ENCODE results near the gene DPF1.
A peak's percentile ranks its signal among the peaks of the same experiment; 100 is the strongest.

Gene DPF1

GRCh38 chr19:38204096-38204495 lies 19.9 kb downstream of the DPF1 start:
- no peak for DNase-seq
- peaks cover 11% of the 10 kb centered on the region for H3K27me3 Mint-ChIP-seq
- H3K27ac Mint-ChIP-seq = no peak overlapping the region
- H3K4me3 Mint-ChIP-seq = no peak overlapping the region
- H3K36me3 Mint-ChIP-seq (ENCODE audit: low read depth) = peaks cover 11% of the 10 kb centered on the region
- ATAC-seq = no peak
- no peaks in the 10 kb centered on the region for H3K9me3 Mint-ChIP-seq
- H3K4me1 Mint-ChIP-seq = no peaks in the 10 kb centered on the region

GRCh38 chr19:38203197-38203596 lies 20.8 kb downstream of the DPF1 start:
- no peak overlapping the region for H3K4me3 Mint-ChIP-seq
- ATAC-seq (no peak), DNase-seq (no peak)
- H3K27ac Mint-ChIP-seq = no peak overlapping the region
- H3K27me3 Mint-ChIP-seq = peaks cover 3% of the 10 kb centered on the region
- H3K4me1 Mint-ChIP-seq = no peaks in the 10 kb centered on the region
- H3K36me3 Mint-ChIP-seq (ENCODE audit: low read depth) = peaks cover 10% of the 10 kb centered on the region
- no peaks in the 10 kb centered on the region for H3K9me3 Mint-ChIP-seq

- Mint-ChIP-seq H3K4me1 (no peaks in the 10 kb centered on the region), H3K4me3 (no peak overlapping the region), H3K36me3 (ENCODE audit: low read depth) (peaks cover 10% of the 10 kb centered on the region), H3K9me3 (no peaks in the 10 kb centered on the region), H3K27ac (no peak overlapping the region), H3K27me3 (no peaks in the 10 kb centered on the region)
- DNase-seq (no peak), ATAC-seq (no peak)
Observed at GRCh38 chr19:38202504-38202903, 21.5 kb downstream of the DPF1 start.

GRCh38 chr19:38201731-38202130 lies 22.3 kb downstream of the DPF1 start:
- no peak for DNase-seq
- Mint-ChIP-seq H3K4me3 (no peak overlapping the region), H3K4me1 (no peaks in the 10 kb centered on the region), H3K9me3 (no peaks in the 10 kb centered on the region), H3K27me3 (no peaks in the 10 kb centered on the region), H3K27ac (no peak overlapping the region), H3K36me3 (ENCODE audit: low read depth) (peaks cover 10% of the 10 kb centered on the region)
- no peak for ATAC-seq

GRCh38 chr19:38199340-38199739 lies 24.7 kb downstream of the DPF1 start:
- H3K27ac Mint-ChIP-seq = no peak overlapping the region
- no peaks in the 10 kb centered on the region for H3K4me1 Mint-ChIP-seq
- no peak for ATAC-seq
- peaks cover 15% of the 10 kb centered on the region for H3K36me3 Mint-ChIP-seq (ENCODE audit: low read depth)
- no peak overlapping the region for H3K4me3 Mint-ChIP-seq
- no peaks in the 10 kb centered on the region for H3K9me3 Mint-ChIP-seq
- H3K27me3 Mint-ChIP-seq = no peaks in the 10 kb centered on the region
- no peak for DNase-seq

GRCh38 chr19:38197937-38198704 lies 25.9 kb downstream of the DPF1 start:
- no peaks in the 10 kb centered on the region for H3K9me3 Mint-ChIP-seq
- DNase-seq (no peak), ATAC-seq (no peak)
- no peak overlapping the region for H3K4me3 Mint-ChIP-seq
- H3K4me1 Mint-ChIP-seq = no peaks in the 10 kb centered on the region
- peaks cover 12% of the 10 kb centered on the region for H3K36me3 Mint-ChIP-seq (ENCODE audit: low read depth)
- H3K27ac Mint-ChIP-seq = no peak overlapping the region
- H3K27me3 Mint-ChIP-seq = no peaks in the 10 kb centered on the region

- H3K9me3 Mint-ChIP-seq = no peaks in the 10 kb centered on the region
- ATAC-seq (no peak), DNase-seq (no peak)
- H3K27me3 Mint-ChIP-seq = no peaks in the 10 kb centered on the region
- H3K4me1 Mint-ChIP-seq = no peaks in the 10 kb centered on the region
- H3K36me3 Mint-ChIP-seq (ENCODE audit: low read depth) = peaks cover 9% of the 10 kb centered on the region
- H3K4me3 Mint-ChIP-seq = no peak overlapping the region
- no peak overlapping the region for H3K27ac Mint-ChIP-seq
Observed at GRCh38 chr19:38196948-38197656, 26.9 kb downstream of the DPF1 start.

- H3K4me1 Mint-ChIP-seq = no peaks in the 10 kb centered on the region
- no peak for ATAC-seq
- no peaks in the 10 kb centered on the region for H3K27me3 Mint-ChIP-seq
- DNase-seq = no peak
- H3K27ac Mint-ChIP-seq = no peak overlapping the region
- H3K36me3 Mint-ChIP-seq (ENCODE audit: low read depth) = peaks cover 7% of the 10 kb centered on the region
- H3K9me3 Mint-ChIP-seq = no peaks in the 10 kb centered on the region
- H3K4me3 Mint-ChIP-seq = no peak overlapping the region
Observed at GRCh38 chr19:38196245-38196837, 27.7 kb downstream of the DPF1 start.

- no peaks in the 10 kb centered on the region for H3K9me3 Mint-ChIP-seq
- ATAC-seq (no peak), DNase-seq (no peak)
- no peak overlapping the region for H3K27ac Mint-ChIP-seq
- H3K4me3 Mint-ChIP-seq = no peak overlapping the region
- peaks cover 1% of the 10 kb centered on the region for H3K4me1 Mint-ChIP-seq
- H3K27me3 Mint-ChIP-seq = no peaks in the 10 kb centered on the region
- H3K36me3 Mint-ChIP-seq (ENCODE audit: low read depth) = peaks cover 6% of the 10 kb centered on the region
Observed at GRCh38 chr19:38195237-38195636, 28.8 kb downstream of the DPF1 start.

GRCh38 chr19:38194061-38194701 lies 29.8 kb downstream of the DPF1 start:
- DNase-seq (no peak), ATAC-seq (no peak)
- Mint-ChIP-seq H3K9me3 (no peaks in the 10 kb centered on the region), H3K36me3 (ENCODE audit: low read depth) (peaks cover 8% of the 10 kb centered on the region), H3K27me3 (no peaks in the 10 kb centered on the region), H3K4me1 (peaks cover 6% of the 10 kb centered on the region), H3K4me3 (no peak overlapping the region), H3K27ac (no peak overlapping the region)

GRCh38 chr19:38193445-38193844 lies 30.6 kb downstream of the DPF1 start:
- H3K36me3 Mint-ChIP-seq (ENCODE audit: low read depth) = peaks cover 10% of the 10 kb centered on the region
- no peak overlapping the region for H3K4me3 Mint-ChIP-seq
- no peak overlapping the region for H3K27ac Mint-ChIP-seq
- DNase-seq = no peak
- no peaks in the 10 kb centered on the region for H3K27me3 Mint-ChIP-seq
- no peaks in the 10 kb centered on the region for H3K9me3 Mint-ChIP-seq
- no peak for ATAC-seq
- H3K4me1 Mint-ChIP-seq = peaks cover 6% of the 10 kb centered on the region

- Mint-ChIP-seq H3K36me3 (ENCODE audit: low read depth) (peaks cover 10% of the 10 kb centered on the region), H3K27ac (no peak overlapping the region), H3K4me1 (peaks cover 6% of the 10 kb centered on the region), H3K4me3 (no peak overlapping the region), H3K9me3 (no peaks in the 10 kb centered on the region), H3K27me3 (no peaks in the 10 kb centered on the region)
- DNase-seq (no peak), ATAC-seq (no peak)
Observed at GRCh38 chr19:38191747-38192146, 32.3 kb downstream of the DPF1 start.

GRCh38 chr19:38190793-38191192 lies 33.2 kb downstream of the DPF1 start:
- Mint-ChIP-seq H3K36me3 (ENCODE audit: low read depth) (peaks cover 10% of the 10 kb centered on the region), H3K27ac (no peak overlapping the region), H3K4me3 (no peak overlapping the region), H3K27me3 (no peaks in the 10 kb centered on the region), H3K4me1 (peaks cover 6% of the 10 kb centered on the region), H3K9me3 (no peaks in the 10 kb centered on the region)
- ATAC-seq = no peak
- DNase-seq = no peak

- Mint-ChIP-seq H3K27me3 (no peaks in the 10 kb centered on the region), H3K9me3 (no peaks in the 10 kb centered on the region), H3K4me1 (peaks cover 6% of the 10 kb centered on the region), H3K27ac (peak overlapping the region; percentile 49), H3K36me3 (ENCODE audit: low read depth) (peaks cover 6% of the 10 kb centered on the region), H3K4me3 (no peak overlapping the region)
- ATAC-seq (peak; percentile 77), DNase-seq (peak; percentile 23)
Observed at GRCh38 chr19:38190061-38190460, 34.0 kb downstream of the DPF1 start.

GRCh38 chr19:38185562-38185961 lies 38.5 kb downstream of the DPF1 start:
- peaks cover 6% of the 10 kb centered on the region for H3K4me1 Mint-ChIP-seq
- peaks cover 16% of the 10 kb centered on the region for H3K36me3 Mint-ChIP-seq (ENCODE audit: low read depth)
- H3K9me3 Mint-ChIP-seq = peaks cover 5% of the 10 kb centered on the region
- H3K27ac Mint-ChIP-seq = no peak overlapping the region
- H3K27me3 Mint-ChIP-seq = no peaks in the 10 kb centered on the region
- DNase-seq = no peak
- no peak for ATAC-seq
- no peak overlapping the region for H3K4me3 Mint-ChIP-seq
